Measurements from ENCODE around the gene COL11A2.

Gene COL11A2

GRCh38 chr6:33200219-33201146 is 8.2 kb upstream of the COL11A2 start, which contains the start of the genes RXRB and SLC39A7:
TSS of gene RXRB (minus strand) at chr6:33200665. CDS start at chr6:33200476, 189 bp downstream.
TSS of gene SLC39A7 (plus strand) at chr6:33200867. CDS start at chr6:33201246, 379 bp downstream.
- DNase-seq, result peak; percentile 98 to 100 (median 99)
- Histone ChIP-seq H3K36me3 (ENCODE audit: control insufficient read depth, insufficient read depth, low read length) (peaks cover 36% of the 10 kb centered on the region), H3K4me1 (ENCODE audit: control insufficient read depth, insufficient read depth, low read length, poor library complexity, severe bottlenecking) (peaks cover 31% of the 10 kb centered on the region), H3K9me3 (ENCODE audit: control insufficient read depth, low read length) (no peaks in the 10 kb centered on the region), H3K4me3 (ENCODE audit: insufficient read depth, low read depth, low read length, poor library complexity, severe bottlenecking) (peak within 1 kb of the TSS; percentile 90), H3K27me3 (replicated peaks; ENCODE audit: control insufficient read depth, insufficient read depth, low read length, poor library complexity, severe bottlenecking) (no peaks in the 10 kb centered on the region), H3K27ac (ENCODE audit: insufficient read depth, low read length, poor library complexity, severe bottlenecking) (peak within 1 kb of the TSS; percentile 97)

GRCh38 chr6:33199687-33200218 is 7.5 kb upstream of the COL11A2 start:
- DNase-seq, result no peak
- Histone ChIP-seq H3K36me3 (ENCODE audit: control insufficient read depth, insufficient read depth, low read length) (peaks cover 43% of the 10 kb centered on the region), H3K4me3 (ENCODE audit: insufficient read depth, low read depth, low read length, poor library complexity, severe bottlenecking) (peak overlapping the region; percentile 90), H3K27me3 (replicated peaks; ENCODE audit: control insufficient read depth, insufficient read depth, low read length, poor library complexity, severe bottlenecking) (no peaks in the 10 kb centered on the region), H3K4me1 (ENCODE audit: control insufficient read depth, insufficient read depth, low read length, poor library complexity, severe bottlenecking) (peaks cover 24% of the 10 kb centered on the region), H3K27ac (ENCODE audit: insufficient read depth, low read length, poor library complexity, severe bottlenecking) (peak overlapping the region; percentile 97), H3K9me3 (ENCODE audit: control insufficient read depth, low read length) (no peaks in the 10 kb centered on the region)

DNA sequence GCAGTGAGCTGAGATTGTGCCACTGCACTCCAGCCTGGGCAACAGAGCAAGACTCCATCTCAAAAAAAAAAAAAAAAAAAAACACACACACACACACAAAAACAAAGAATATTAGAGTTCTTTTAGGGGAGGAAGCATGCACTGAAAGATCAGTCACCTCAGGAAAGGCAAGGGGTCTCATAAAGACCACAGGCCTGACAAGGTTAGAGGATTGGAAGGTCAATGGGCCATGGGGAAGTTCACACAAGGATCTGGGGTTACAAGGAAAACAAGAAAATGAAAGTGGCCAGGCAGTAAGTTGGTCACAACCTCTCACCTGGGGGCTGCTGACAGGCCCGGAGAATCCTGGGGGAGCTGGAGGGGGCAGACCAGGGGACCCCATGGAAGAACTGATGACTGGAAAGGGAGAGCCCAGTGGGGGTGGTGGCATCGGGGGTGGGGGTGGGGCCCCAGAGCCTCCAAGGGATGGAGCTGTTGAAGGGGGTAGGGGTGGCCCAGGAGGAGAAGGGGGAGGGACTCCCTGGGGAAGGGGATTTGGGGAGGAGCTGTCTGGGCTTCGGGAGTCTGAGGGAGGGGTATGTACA is 6.7 kb upstream of the COL11A2 start:
- H3K36me3 ChIP-seq (ENCODE audit: control insufficient read depth, insufficient read depth, low read length), result peaks cover 51% of the 10 kb centered on the region
- no peaks in the 10 kb centered on the region for H3K27me3 ChIP-seq (replicated peaks; ENCODE audit: control insufficient read depth, insufficient read depth, low read length, poor library complexity, severe bottlenecking)
- H3K4me3 ChIP-seq (ENCODE audit: insufficient read depth, low read depth, low read length, poor library complexity, severe bottlenecking), result no peak overlapping the region
- no peaks in the 10 kb centered on the region for H3K9me3 ChIP-seq (ENCODE audit: control insufficient read depth, low read length)
- H3K4me1 ChIP-seq (ENCODE audit: control insufficient read depth, insufficient read depth, low read length, poor library complexity, severe bottlenecking), result peaks cover 18% of the 10 kb centered on the region
- DNase-seq, result no peak
- H3K27ac ChIP-seq (ENCODE audit: insufficient read depth, low read length, poor library complexity, severe bottlenecking), result peak overlapping the region; percentile 97

- Histone ChIP-seq H3K36me3 (ENCODE audit: control insufficient read depth, insufficient read depth, low read length) (peaks cover 47% of the 10 kb centered on the region), H3K4me1 (ENCODE audit: control insufficient read depth, insufficient read depth, low read length, poor library complexity, severe bottlenecking) (peaks cover 19% of the 10 kb centered on the region), H3K27ac (ENCODE audit: insufficient read depth, low read length, poor library complexity, severe bottlenecking) (no peak overlapping the region), H3K27me3 (replicated peaks; ENCODE audit: control insufficient read depth, insufficient read depth, low read length, poor library complexity, severe bottlenecking) (no peaks in the 10 kb centered on the region), H3K9me3 (ENCODE audit: control insufficient read depth, low read length) (no peaks in the 10 kb centered on the region), H3K4me3 (ENCODE audit: insufficient read depth, low read depth, low read length, poor library complexity, severe bottlenecking) (no peak overlapping the region)
- DNase-seq, result no peak
Observed at GRCh38 chr6:33198159-33198852, 6.0 kb upstream of the COL11A2 start.

DNA sequence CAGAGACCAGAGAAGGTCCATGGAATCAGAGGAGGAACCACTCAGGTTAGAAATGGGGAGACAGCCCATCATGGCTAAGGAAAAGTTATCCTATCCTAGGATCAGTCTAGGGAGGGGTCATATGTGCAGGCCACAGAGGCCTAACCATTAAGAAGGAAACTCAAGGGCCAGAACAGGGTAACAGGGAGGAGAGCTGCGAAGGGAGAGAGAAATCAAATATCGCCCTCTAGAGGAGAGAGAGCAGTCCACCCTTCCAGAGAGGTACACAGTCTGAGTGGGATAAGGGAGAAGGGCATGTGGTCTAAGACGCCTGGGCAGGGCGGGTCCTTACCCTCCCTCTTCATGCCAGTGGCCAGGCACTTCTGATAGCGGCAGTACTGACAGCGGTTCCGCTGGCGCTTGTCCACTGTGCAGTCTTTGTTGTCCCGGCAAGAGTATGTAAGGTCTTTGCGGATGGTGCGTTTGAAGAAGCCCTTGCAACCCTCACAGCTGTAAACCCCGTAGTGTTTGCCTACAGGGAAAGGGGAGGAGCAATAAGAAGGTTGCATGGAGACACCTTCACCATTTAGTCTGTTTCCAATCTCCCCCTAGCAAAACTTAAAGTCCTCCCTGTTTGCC is 5.3 kb upstream of the COL11A2 start:
- H3K9me3 ChIP-seq (ENCODE audit: control insufficient read depth, low read length), result no peaks in the 10 kb centered on the region
- no peak overlapping the region for H3K4me3 ChIP-seq (ENCODE audit: insufficient read depth, low read depth, low read length, poor library complexity, severe bottlenecking)
- peaks cover 25% of the 10 kb centered on the region for H3K4me1 ChIP-seq (ENCODE audit: control insufficient read depth, insufficient read depth, low read length, poor library complexity, severe bottlenecking)
- no peaks in the 10 kb centered on the region for H3K27me3 ChIP-seq (replicated peaks; ENCODE audit: control insufficient read depth, insufficient read depth, low read length, poor library complexity, severe bottlenecking)
- H3K27ac ChIP-seq (ENCODE audit: insufficient read depth, low read length, poor library complexity, severe bottlenecking), result peak overlapping the region; percentile 12
- peaks cover 40% of the 10 kb centered on the region for H3K36me3 ChIP-seq (ENCODE audit: control insufficient read depth, insufficient read depth, low read length)
- no peak for DNase-seq

DNA sequence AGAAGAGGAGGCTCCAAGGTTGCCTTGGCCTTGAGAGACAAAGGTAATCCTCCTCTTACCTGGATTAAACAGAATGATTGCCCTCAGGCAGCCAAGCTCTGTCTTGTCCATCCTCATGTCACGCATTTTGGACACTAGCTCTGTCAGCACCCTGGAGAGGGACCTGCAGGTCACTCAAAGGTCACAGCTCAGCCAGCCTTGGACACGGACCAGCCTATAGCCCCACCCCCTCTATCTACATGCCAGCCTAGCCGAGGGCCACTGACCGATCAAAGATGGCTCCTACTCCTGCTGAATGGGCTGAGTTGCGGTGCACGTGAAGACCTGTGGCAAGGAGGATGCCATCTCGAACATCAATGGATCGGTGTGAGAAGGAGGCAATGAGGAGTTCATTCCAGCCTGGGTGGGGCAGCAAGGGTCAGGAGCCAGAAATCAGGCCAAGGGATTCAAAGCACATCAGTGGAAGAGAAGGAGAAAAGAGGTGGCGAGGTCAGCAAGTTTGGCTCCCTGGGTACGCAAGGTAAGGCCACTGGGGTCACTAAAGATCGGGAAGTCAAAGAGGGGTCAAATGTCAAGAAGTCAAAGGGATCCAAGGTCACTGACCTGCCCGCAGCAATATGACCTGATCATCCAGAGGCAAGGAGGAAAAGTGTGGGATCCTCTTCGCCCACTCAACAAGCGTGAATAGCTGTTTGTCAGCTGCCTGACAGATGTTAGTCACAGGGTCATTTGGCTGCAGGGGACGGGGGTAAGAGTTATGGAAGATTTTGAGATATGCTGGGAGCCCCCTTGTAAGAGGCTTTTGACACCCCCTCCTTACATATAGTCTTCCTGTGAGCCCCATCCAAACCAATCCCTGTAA is 3.3 kb upstream of the COL11A2 start:
- H3K4me1 ChIP-seq (ENCODE audit: control insufficient read depth, insufficient read depth, low read length, poor library complexity, severe bottlenecking), result peaks cover 23% of the 10 kb centered on the region
- no peak for DNase-seq
- H3K36me3 ChIP-seq (ENCODE audit: control insufficient read depth, insufficient read depth, low read length), result peaks cover 40% of the 10 kb centered on the region
- H3K9me3 ChIP-seq (ENCODE audit: control insufficient read depth, low read length), result no peaks in the 10 kb centered on the region
- no peak overlapping the region for H3K4me3 ChIP-seq (ENCODE audit: insufficient read depth, low read depth, low read length, poor library complexity, severe bottlenecking)
- H3K27ac ChIP-seq (ENCODE audit: insufficient read depth, low read length, poor library complexity, severe bottlenecking), result no peak overlapping the region
- peaks cover 13% of the 10 kb centered on the region for H3K27me3 ChIP-seq (replicated peaks; ENCODE audit: control insufficient read depth, insufficient read depth, low read length, poor library complexity, severe bottlenecking)

GRCh38 chr6:33194431-33194979 is 2.2 kb upstream of the COL11A2 start:
- no peak for DNase-seq
- H3K4me1 ChIP-seq (ENCODE audit: control insufficient read depth, insufficient read depth, low read length, poor library complexity, severe bottlenecking), result peaks cover 18% of the 10 kb centered on the region
- no peak overlapping the region for H3K27ac ChIP-seq (ENCODE audit: insufficient read depth, low read length, poor library complexity, severe bottlenecking)
- peaks cover 40% of the 10 kb centered on the region for H3K36me3 ChIP-seq (ENCODE audit: control insufficient read depth, insufficient read depth, low read length)
- H3K4me3 ChIP-seq (ENCODE audit: insufficient read depth, low read depth, low read length, poor library complexity, severe bottlenecking), result no peak overlapping the region
- no peaks in the 10 kb centered on the region for H3K9me3 ChIP-seq (ENCODE audit: control insufficient read depth, low read length)
- peaks cover 13% of the 10 kb centered on the region for H3K27me3 ChIP-seq (replicated peaks; ENCODE audit: control insufficient read depth, insufficient read depth, low read length, poor library complexity, severe bottlenecking)

GRCh38 chr6:33193619-33194018 is 1.4 kb upstream of the COL11A2 start:
- no peak overlapping the region for H3K4me3 ChIP-seq (ENCODE audit: insufficient read depth, low read depth, low read length, poor library complexity, severe bottlenecking)
- peaks cover 40% of the 10 kb centered on the region for H3K36me3 ChIP-seq (ENCODE audit: control insufficient read depth, insufficient read depth, low read length)

More at GRCh38 chr6:33193619-33194018, 1.4 kb upstream of the COL11A2 start:
- no peaks in the 10 kb centered on the region for H3K9me3 ChIP-seq (ENCODE audit: control insufficient read depth, low read length)
- H3K4me1 ChIP-seq (ENCODE audit: control insufficient read depth, insufficient read depth, low read length, poor library complexity, severe bottlenecking), result peaks cover 14% of the 10 kb centered on the region
- peaks cover 16% of the 10 kb centered on the region for H3K27me3 ChIP-seq (replicated peaks; ENCODE audit: control insufficient read depth, insufficient read depth, low read length, poor library complexity, severe bottlenecking)
- H3K27ac ChIP-seq (ENCODE audit: insufficient read depth, low read length, poor library complexity, severe bottlenecking), result no peak overlapping the region
- no peak for DNase-seq

All from effector memory CD4-positive, alpha-beta T cell (primary cell).